ENCODE results near the gene MYOT.

MYOT gene

DNA sequence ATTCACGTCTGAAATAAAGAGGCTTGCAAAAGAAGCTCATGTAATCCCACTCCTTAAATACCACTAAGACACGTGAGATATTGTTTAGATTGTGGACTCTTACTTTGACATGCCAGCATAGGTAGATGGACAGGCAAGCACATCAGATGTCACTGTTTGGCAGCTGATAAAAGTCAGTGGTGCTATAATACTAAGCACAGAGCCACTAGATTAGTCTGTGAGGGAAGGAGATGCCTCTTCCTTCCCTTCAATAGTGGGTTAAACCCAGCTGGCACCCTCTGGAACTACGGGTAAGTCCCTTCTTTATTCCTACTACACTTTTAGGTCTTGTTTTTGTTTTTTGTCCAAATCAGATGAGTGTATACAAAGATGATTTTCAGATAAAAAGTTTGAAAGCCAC lies at the start of gene MYOT:
TSS of gene MYOT (plus strand) at position 197 of the 400 bp plus-strand sequence. CDS start 2,792 bp downstream, outside the sequence.
- H3K9ac ChIP-seq (ENCODE audit: low read depth in 1 of 2, low read length in 2 of 2) = no peak within 1 kb of the TSS

DNA sequence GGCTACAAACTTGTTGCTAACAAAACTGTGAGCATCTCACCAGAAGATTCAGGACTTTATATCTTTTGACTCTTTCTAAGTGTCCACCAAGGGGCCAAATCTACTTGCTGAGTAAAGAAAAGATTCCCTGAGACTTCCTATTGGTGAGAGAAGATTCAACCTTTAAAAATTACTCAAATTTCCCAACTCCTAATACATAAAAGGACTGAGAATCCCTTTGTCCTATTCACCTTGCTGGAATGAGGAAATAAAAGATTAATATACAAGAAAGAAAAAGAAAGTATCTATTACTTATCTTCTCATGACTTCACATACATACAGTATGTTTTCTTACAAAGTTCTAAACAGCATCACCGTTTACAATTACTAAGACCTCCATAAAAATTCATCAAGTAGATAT lies 47.9 kb upstream of the MYOT start:
- Histone ChIP-seq H3K9ac (ENCODE audit: low read depth in 1 of 2, low read length in 2 of 2) (no peak overlapping the region), H3K4me3 (ENCODE audit: low read depth in 1 of 2, low read length in 2 of 2) (no peak overlapping the region), H3K27me3 (ENCODE audit: control insufficient read depth in 1 of 2, insufficient read depth in 2 of 2, low read length in 2 of 2) (no peaks in the 10 kb centered on the region), H3K4me1 (ENCODE audit: control insufficient read depth in 1 of 2, insufficient read depth in 2 of 2, low read length in 2 of 2) (peaks cover 0 to 16% of the 10 kb centered on the region in 2 donors), H3K9me3 (ENCODE audit: control insufficient read depth in 1 of 2, low read length in 2 of 2) (no peaks in the 10 kb centered on the region), H3K27ac (ENCODE audit: low read depth, low read length) (no peak overlapping the region), H3K36me3 (ENCODE audit: control insufficient read depth in 1 of 2, insufficient read depth in 2 of 2, low read length in 2 of 2) (no peaks in the 10 kb centered on the region)

More for the DNA sequence above, at the start of gene MYOT:
- no peaks in the 10 kb centered on the region for H3K27me3 ChIP-seq (ENCODE audit: control insufficient read depth in 1 of 2, insufficient read depth in 2 of 2, low read length in 2 of 2)
- H3K27ac ChIP-seq (ENCODE audit: low read depth, low read length) = no peak within 1 kb of the TSS
- no peaks in the 10 kb centered on the region for H3K4me1 ChIP-seq (ENCODE audit: control insufficient read depth in 1 of 2, insufficient read depth in 2 of 2, low read length in 2 of 2)
- H3K9me3 ChIP-seq (ENCODE audit: control insufficient read depth in 1 of 2, low read length in 2 of 2) = no peaks in the 10 kb centered on the region
- H3K36me3 ChIP-seq (ENCODE audit: control insufficient read depth in 1 of 2, insufficient read depth in 2 of 2, low read length in 2 of 2) = no peaks in the 10 kb centered on the region
- no peak within 1 kb of the TSS for H3K4me3 ChIP-seq (ENCODE audit: low read depth in 1 of 2, low read length in 2 of 2)

- H3K9me3 ChIP-seq (ENCODE audit: control insufficient read depth in 1 of 2, low read length in 2 of 2) = no peaks in the 10 kb centered on the region
- no peaks in the 10 kb centered on the region for H3K36me3 ChIP-seq (ENCODE audit: control insufficient read depth in 1 of 2, insufficient read depth in 2 of 2, low read length in 2 of 2)
- no peak overlapping the region for H3K9ac ChIP-seq (ENCODE audit: low read depth in 1 of 2, low read length in 2 of 2)
- no peak overlapping the region for H3K4me3 ChIP-seq (ENCODE audit: low read depth in 1 of 2, low read length in 2 of 2)
- no peaks in the 10 kb centered on the region for H3K27me3 ChIP-seq (ENCODE audit: control insufficient read depth in 1 of 2, insufficient read depth in 2 of 2, low read length in 2 of 2)
- no peak overlapping the region for H3K27ac ChIP-seq (ENCODE audit: low read depth, low read length)
- peaks cover 0 to 3% of the 10 kb centered on the region in 2 donors for H3K4me1 ChIP-seq (ENCODE audit: control insufficient read depth in 1 of 2, insufficient read depth in 2 of 2, low read length in 2 of 2)
These were observed 45.4 kb upstream of the MYOT start for GRCh38 chr5:137822158-137822764.

DNA sequence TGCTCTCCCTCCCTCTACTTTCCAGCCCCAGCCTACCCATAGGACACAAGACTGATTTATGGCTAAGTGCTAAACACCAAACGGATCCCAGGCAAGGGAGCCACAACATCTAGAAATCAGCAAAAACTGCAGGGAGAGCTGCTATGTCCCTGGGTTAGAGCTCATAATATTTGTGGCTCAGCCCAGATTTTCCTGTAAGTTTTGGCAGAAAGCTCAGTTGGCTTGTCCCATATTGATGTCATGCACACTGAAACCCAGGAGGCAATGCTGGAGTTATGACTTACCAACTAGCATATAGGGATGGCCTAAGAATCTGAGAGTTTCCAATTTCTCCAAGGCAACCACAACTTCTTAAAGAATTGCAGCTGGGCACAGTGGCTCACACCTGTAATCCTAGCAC lies 44.7 kb upstream of the MYOT start:
- H3K9me3 ChIP-seq (ENCODE audit: control insufficient read depth in 1 of 2, low read length in 2 of 2) = no peaks in the 10 kb centered on the region
- H3K9ac ChIP-seq (ENCODE audit: low read depth in 1 of 2, low read length in 2 of 2) = no peak overlapping the region
- no peaks in the 10 kb centered on the region for H3K36me3 ChIP-seq (ENCODE audit: control insufficient read depth in 1 of 2, insufficient read depth in 2 of 2, low read length in 2 of 2)
- no peaks in the 10 kb centered on the region for H3K27me3 ChIP-seq (ENCODE audit: control insufficient read depth in 1 of 2, insufficient read depth in 2 of 2, low read length in 2 of 2)
- no peak overlapping the region for H3K4me3 ChIP-seq (ENCODE audit: low read depth in 1 of 2, low read length in 2 of 2)
- no peak overlapping the region for H3K27ac ChIP-seq (ENCODE audit: low read depth, low read length)
- peaks cover 0 to 3% of the 10 kb centered on the region in 2 donors for H3K4me1 ChIP-seq (ENCODE audit: control insufficient read depth in 1 of 2, insufficient read depth in 2 of 2, low read length in 2 of 2)

DNA sequence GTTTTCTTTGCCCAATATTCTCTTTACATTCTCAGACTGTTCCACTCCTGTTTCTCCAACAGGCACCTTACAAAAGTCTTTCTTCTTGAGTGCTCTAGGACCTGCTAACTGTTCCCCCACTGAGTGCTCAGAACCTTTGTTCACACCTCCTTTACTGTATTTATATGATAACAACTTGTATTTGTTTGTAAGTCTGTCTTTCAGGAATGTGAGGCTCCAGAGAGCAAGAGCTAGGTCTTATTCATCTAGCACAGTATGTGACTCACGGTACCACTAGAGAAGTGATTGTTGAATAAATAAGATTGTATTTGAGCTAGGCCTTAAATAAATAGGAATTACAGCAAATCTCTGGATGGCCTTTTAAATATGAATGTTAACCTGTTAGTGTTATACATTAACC lies 42.5 kb upstream of the MYOT start:
- Histone ChIP-seq H3K4me3 (ENCODE audit: low read depth in 1 of 2, low read length in 2 of 2) (no peak overlapping the region), H3K27ac (ENCODE audit: low read depth, low read length) (no peak overlapping the region)

GRCh38 chr5:137826067-137826466 lies 41.6 kb upstream of the MYOT start:
- no peaks in the 10 kb centered on the region for H3K36me3 ChIP-seq (ENCODE audit: control insufficient read depth in 1 of 2, insufficient read depth in 2 of 2, low read length in 2 of 2)
- no peak overlapping the region for H3K27ac ChIP-seq (ENCODE audit: low read depth, low read length)
- H3K9ac ChIP-seq (ENCODE audit: low read depth in 1 of 2, low read length in 2 of 2) = no peak overlapping the region
- no peak overlapping the region for H3K4me3 ChIP-seq (ENCODE audit: low read depth in 1 of 2, low read length in 2 of 2)
- peaks cover 0 to 2% of the 10 kb centered on the region in 2 donors for H3K4me1 ChIP-seq (ENCODE audit: control insufficient read depth in 1 of 2, insufficient read depth in 2 of 2, low read length in 2 of 2)
- no peaks in the 10 kb centered on the region for H3K9me3 ChIP-seq (ENCODE audit: control insufficient read depth in 1 of 2, low read length in 2 of 2)
- H3K27me3 ChIP-seq (ENCODE audit: control insufficient read depth in 1 of 2, insufficient read depth in 2 of 2, low read length in 2 of 2) = no peaks in the 10 kb centered on the region

More for the DNA sequence above, 42.5 kb upstream of the MYOT start:
- H3K27me3 ChIP-seq (ENCODE audit: control insufficient read depth in 1 of 2, insufficient read depth in 2 of 2, low read length in 2 of 2) = no peaks in the 10 kb centered on the region
- no peaks in the 10 kb centered on the region for H3K36me3 ChIP-seq (ENCODE audit: control insufficient read depth in 1 of 2, insufficient read depth in 2 of 2, low read length in 2 of 2)
- H3K9ac ChIP-seq (ENCODE audit: low read depth in 1 of 2, low read length in 2 of 2) = no peak overlapping the region
- H3K9me3 ChIP-seq (ENCODE audit: control insufficient read depth in 1 of 2, low read length in 2 of 2) = no peaks in the 10 kb centered on the region
- H3K4me1 ChIP-seq (ENCODE audit: control insufficient read depth in 1 of 2, insufficient read depth in 2 of 2, low read length in 2 of 2) = peaks cover 0 to 3% of the 10 kb centered on the region in 2 donors

DNA sequence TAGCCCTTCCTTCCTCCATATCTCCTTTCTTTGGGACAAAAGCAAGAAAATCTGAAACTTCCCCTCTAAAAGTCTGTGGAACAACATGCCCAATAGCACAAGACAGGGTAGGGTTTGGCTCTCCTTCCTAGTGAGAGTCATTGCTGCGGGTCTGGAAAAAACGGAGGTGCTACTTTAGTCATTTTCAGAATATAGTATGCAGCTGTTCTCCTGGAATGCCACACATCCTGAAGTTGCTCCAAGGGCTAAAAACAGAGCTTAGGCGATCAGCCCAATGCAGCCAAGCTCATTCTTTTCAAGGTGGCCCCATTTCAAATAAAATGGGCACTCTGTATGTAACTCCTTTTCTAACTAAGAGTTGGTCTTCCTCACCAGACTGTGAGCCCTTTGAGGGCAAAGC lies 39.5 kb upstream of the MYOT start:
- Histone ChIP-seq H3K4me3 (ENCODE audit: low read depth in 1 of 2, low read length in 2 of 2) (no peak overlapping the region), H3K4me1 (ENCODE audit: control insufficient read depth in 1 of 2, insufficient read depth in 2 of 2, low read length in 2 of 2) (no peaks in the 10 kb centered on the region), H3K9ac (ENCODE audit: low read depth in 1 of 2, low read length in 2 of 2) (no peak overlapping the region)

DNA sequence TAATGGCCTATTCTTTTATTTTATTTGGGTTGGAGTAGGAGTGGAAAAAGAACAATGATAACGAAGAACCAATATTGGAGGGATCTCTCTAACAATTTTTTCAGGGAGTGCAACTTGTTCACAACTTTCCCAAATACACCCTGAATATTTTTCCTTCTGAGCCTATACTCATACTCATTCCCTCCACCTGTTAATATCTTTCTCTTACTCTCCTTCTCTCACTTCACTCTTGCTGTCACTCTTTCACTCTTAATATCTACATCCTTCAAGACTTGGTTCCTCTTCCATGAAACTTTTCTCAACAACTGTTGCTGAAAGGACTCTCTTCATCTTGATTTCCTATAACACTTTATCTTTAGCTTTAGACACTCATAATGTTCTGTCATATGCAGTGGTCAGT lies 39.0 kb upstream of the MYOT start:
- Histone ChIP-seq H3K4me1 (ENCODE audit: control insufficient read depth in 1 of 2, insufficient read depth in 2 of 2, low read length in 2 of 2) (no peaks in the 10 kb centered on the region), H3K9ac (ENCODE audit: low read depth in 1 of 2, low read length in 2 of 2) (no peak overlapping the region), H3K4me3 (ENCODE audit: low read depth in 1 of 2, low read length in 2 of 2) (no peak overlapping the region), H3K9me3 (ENCODE audit: control insufficient read depth in 1 of 2, low read length in 2 of 2) (no peaks in the 10 kb centered on the region), H3K27ac (ENCODE audit: low read depth, low read length) (no peak overlapping the region), H3K36me3 (ENCODE audit: control insufficient read depth in 1 of 2, insufficient read depth in 2 of 2, low read length in 2 of 2) (no peaks in the 10 kb centered on the region), H3K27me3 (ENCODE audit: control insufficient read depth in 1 of 2, insufficient read depth in 2 of 2, low read length in 2 of 2) (no peaks in the 10 kb centered on the region)

More for the DNA sequence above, 39.5 kb upstream of the MYOT start:
- H3K27me3 ChIP-seq (ENCODE audit: control insufficient read depth in 1 of 2, insufficient read depth in 2 of 2, low read length in 2 of 2) = no peaks in the 10 kb centered on the region
- no peaks in the 10 kb centered on the region for H3K36me3 ChIP-seq (ENCODE audit: control insufficient read depth in 1 of 2, insufficient read depth in 2 of 2, low read length in 2 of 2)
- no peaks in the 10 kb centered on the region for H3K9me3 ChIP-seq (ENCODE audit: control insufficient read depth in 1 of 2, low read length in 2 of 2)
- H3K27ac ChIP-seq (ENCODE audit: low read depth, low read length) = no peak overlapping the region

GRCh38 chr5:137831105-137831504 lies 36.6 kb upstream of the MYOT start:
- Histone ChIP-seq H3K4me1 (ENCODE audit: control insufficient read depth in 1 of 2, insufficient read depth in 2 of 2, low read length in 2 of 2) (no peaks in the 10 kb centered on the region), H3K27ac (ENCODE audit: low read depth, low read length) (no peak overlapping the region)

GRCh38 chr5:137831526-137831925 lies 36.1 kb upstream of the MYOT start:
- Histone ChIP-seq H3K9ac (ENCODE audit: low read depth in 1 of 2, low read length in 2 of 2) (no peak overlapping the region), H3K36me3 (ENCODE audit: control insufficient read depth in 1 of 2, insufficient read depth in 2 of 2, low read length in 2 of 2) (no peaks in the 10 kb centered on the region), H3K27me3 (ENCODE audit: control insufficient read depth in 1 of 2, insufficient read depth in 2 of 2, low read length in 2 of 2) (no peaks in the 10 kb centered on the region), H3K27ac (ENCODE audit: low read depth, low read length) (no peak overlapping the region), H3K4me1 (ENCODE audit: control insufficient read depth in 1 of 2, insufficient read depth in 2 of 2, low read length in 2 of 2) (no peaks in the 10 kb centered on the region), H3K4me3 (ENCODE audit: low read depth in 1 of 2, low read length in 2 of 2) (no peak overlapping the region), H3K9me3 (ENCODE audit: control insufficient read depth in 1 of 2, low read length in 2 of 2) (no peaks in the 10 kb centered on the region)

More at GRCh38 chr5:137831105-137831504, 36.6 kb upstream of the MYOT start:
- Histone ChIP-seq H3K9ac (ENCODE audit: low read depth in 1 of 2, low read length in 2 of 2) (no peak overlapping the region), H3K4me3 (ENCODE audit: low read depth in 1 of 2, low read length in 2 of 2) (no peak overlapping the region), H3K36me3 (ENCODE audit: control insufficient read depth in 1 of 2, insufficient read depth in 2 of 2, low read length in 2 of 2) (no peaks in the 10 kb centered on the region), H3K27me3 (ENCODE audit: control insufficient read depth in 1 of 2, insufficient read depth in 2 of 2, low read length in 2 of 2) (no peaks in the 10 kb centered on the region), H3K9me3 (ENCODE audit: control insufficient read depth in 1 of 2, low read length in 2 of 2) (no peaks in the 10 kb centered on the region)

Measured in duodenal mucosa (tissue), 2 donors.